MCF 10A (cell line): ENCODE results near the gene OR1J1. TPM values are rescaled to one million over a fixed set of nuclear protein-coding genes. Genes with fewer than 3 reads are reported as not detected.

Experiments
- Bru-seq: library from RNA; stranded (reverse); fragments of 400-500 nt; gene quantifications from one replicate; lab custom pipeline; 2021; lab: Mats Ljungman, UMichigan
- BruChase-seq, 2 experiments: library from RNA; stranded (reverse); fragments of 400-500 nt; gene quantifications; one replicate each; lab custom pipeline; 2021; lab: Mats Ljungman, UMichigan
- BruUV-seq: library from RNA; stranded (reverse); fragments of 400-500 nt; replicated peaks from 2 replicates; lab custom pipeline; 2021; lab: Mats Ljungman, UMichigan
- CTCF ChIA-PET: fragments of 300-600 bp; sonication (Branson Sonifier 250); formaldehyde crosslinking; extraction: SDS; loops from one replicate; lab custom pipeline; 2021; ENCODE audit warnings: antibody characterized with exemption, inconsistent platforms; lab: Yijun Ruan, JAX
- POLR2A ChIA-PET: fragments of 300-600, 350-650 bp; sonication (Branson Sonifier 250); formaldehyde crosslinking; extraction: SDS; loops from one replicate; lab custom pipeline; 2020; ENCODE audit warnings: antibody characterized with exemption, inconsistent platforms; lab: Yijun Ruan, JAX
- DNase-seq: peaks from one replicate; pipeline ENCODE4 v3.0.0-alpha.2; 2018; ENCODE audit not compliant: unreplicated experiment
- H3K27ac Mint-ChIP-seq: one replicate; pipeline ENCODE4 v1.8.0; 2022; ENCODE audit warnings: mild to moderate bottlenecking, low read depth, mixed read lengths; ENCODE audit not compliant: unreplicated experiment
- H3K27me3 Mint-ChIP-seq: one replicate; pipeline ENCODE4 v1.8.0; 2022; ENCODE audit warnings: mixed read lengths; ENCODE audit not compliant: insufficient read depth, unreplicated experiment
- H3K36me3 Mint-ChIP-seq: one replicate; pipeline ENCODE4 v1.8.0; 2022; ENCODE audit warnings: mild to moderate bottlenecking, moderate library complexity, mixed read lengths; ENCODE audit not compliant: insufficient read depth, unreplicated experiment
- H3K4me1 Mint-ChIP-seq: one replicate; pipeline ENCODE4 v1.8.0; 2022; ENCODE audit warnings: mixed read lengths; ENCODE audit not compliant: insufficient read depth, unreplicated experiment
- H3K4me3 Mint-ChIP-seq: one replicate; pipeline ENCODE4 v1.8.0; 2022; ENCODE audit warnings: mild to moderate bottlenecking, moderate library complexity, mixed read lengths; ENCODE audit not compliant: unreplicated experiment
- H3K9me3 Mint-ChIP-seq: one replicate; pipeline ENCODE4 v1.8.0; 2022; ENCODE audit warnings: mixed read lengths; ENCODE audit not compliant: unreplicated experiment
- CTCF ChIP-seq: fragments of 200-600 bp; IDR thresholded peaks from one replicate; pipeline ENCODE4 v1.8.0; 2022; ENCODE audit warnings: antibody characterized with exemption, mild to moderate bottlenecking; ENCODE audit not compliant: unreplicated experiment
- intact Hi-C: fragments of 100-400 bp; cut with micrococcal nuclease; formaldehyde crosslinking; loops from 2 replicates; pipeline ENCODE4 v1.14.1; 2022
- long read RNA-seq: library from polyadenylated mRNA; stranded (forward); transcript quantifications from one replicate; pipeline ENCODE4 v2.0.0, GENCODE V29; 2022
- total RNA-seq: library from RNA; stranded (reverse); gene quantifications from 2 replicates; pipeline ENCODE4 v1.2.3, GENCODE V29; 2022

OR1J1 gene
- total RNA-seq (not detected in 2 replicates), Bru-seq, nascent RNA (not detected), BruChase-seq, experiment 1, labeled RNA remaining after a 6-hour chase (not detected), BruChase-seq, experiment 2, labeled RNA remaining after a 2-hour chase (not detected)
- long read RNA-seq = 0 reads

GRCh38 chr9:122477826-122478225 lies at the start of gene OR1J1:
Gene OR1J1, minus strand, starts transcription at chr9:122477926. Its CDS starts 0 bp downstream, at chr9:122477926.
- ChIA-PET POLR2A (no interaction called here), CTCF (interaction anchor here (0.6 to 1.4 kb wide), 4 partner anchors 21 to 783 kb away, joined by 3 to 9 read pairs (median 4); no protein-coding TSS in a partner anchor)
- no TSS peak for BruUV-seq
- H3K27me3 Mint-ChIP-seq = peaks cover 89% of the 10 kb centered on the region
- H3K4me1 Mint-ChIP-seq = no peaks in the 10 kb centered on the region
- intact Hi-C loops = no loop called here
- H3K9me3 Mint-ChIP-seq = no peaks in the 10 kb centered on the region
- no peak for TF ChIP-seq CTCF
- no peak within 1 kb of the TSS for H3K27ac Mint-ChIP-seq
- peaks cover 4% of the 10 kb centered on the region for H3K36me3 Mint-ChIP-seq
- DNase-seq = no peak
- no peak within 1 kb of the TSS for H3K4me3 Mint-ChIP-seq

- Mint-ChIP-seq H3K4me1 (peaks cover 6% of the 10 kb centered on the region), H3K27me3 (peaks cover 46% of the 10 kb centered on the region), H3K9me3 (no peaks in the 10 kb centered on the region), H3K36me3 (no peaks in the 10 kb centered on the region), H3K4me3 (no peak within 1 kb of the TSS), H3K27ac (no peak within 1 kb of the TSS)
- ChIA-PET POLR2A (no interaction called here), CTCF (no interaction called here)
- TF ChIP-seq CTCF = no peak
- BruUV-seq = no TSS peak
- DNase-seq = peak; percentile 3
- intact Hi-C loops = no loop called here
Observed at GRCh38 chr9:122527193-122527592, 49.5 kb upstream of the OR1J1 start, which contains the start of gene OR1N1. Gene OR1N1, minus strand, starts transcription at chr9:122527293. Its CDS starts 0 bp downstream, at chr9:122527293.

GRCh38 chr9:122526602-122527001 lies 48.9 kb upstream of the OR1J1 start:
- peaks cover 46% of the 10 kb centered on the region for H3K27me3 Mint-ChIP-seq
- H3K27ac Mint-ChIP-seq = no peak overlapping the region
- intact Hi-C loops = no loop called here
- no peaks in the 10 kb centered on the region for H3K36me3 Mint-ChIP-seq
- H3K4me1 Mint-ChIP-seq = peaks cover 6% of the 10 kb centered on the region
- CTCF ChIA-PET = interaction anchor here (1.1 kb wide), 1 partner anchor 28 kb away, joined by 4 read pairs; no protein-coding TSS in a partner anchor
- BruUV-seq = no TSS peak
- no peaks in the 10 kb centered on the region for H3K9me3 Mint-ChIP-seq
- H3K4me3 Mint-ChIP-seq = no peak overlapping the region
- POLR2A ChIA-PET = no interaction called here
- DNase-seq = no peak
- no peak for TF ChIP-seq CTCF

GRCh38 chr9:122519376-122519775 lies 41.6 kb upstream of the OR1J1 start:
- Mint-ChIP-seq H3K4me1 (no peaks in the 10 kb centered on the region), H3K9me3 (no peaks in the 10 kb centered on the region), H3K4me3 (no peak overlapping the region), H3K36me3 (no peaks in the 10 kb centered on the region), H3K27ac (no peak overlapping the region), H3K27me3 (peaks cover 13% of the 10 kb centered on the region)
- no peak for TF ChIP-seq CTCF
- ChIA-PET CTCF (no interaction called here), POLR2A (no interaction called here)
- intact Hi-C loops = no loop called here
- no TSS peak for BruUV-seq
- no peak for DNase-seq
